Body of pancreas (tissue), 4 donors: ENCODE results near the gene PCDH15. TPM values are rescaled to one million over a fixed set of nuclear protein-coding genes. Genes with fewer than 3 reads are reported as not detected.

ENCODE experiments used
- ATAC-seq: fragments of 150-250 bp; one replicate; pipeline ENCODE4 v1.9.1; 2016
- DNase-seq, 4 donors: peaks; one replicate each; pipeline ENCODE4 v3.0.0-alpha.2; 2019
- H3K27ac ChIP-seq, 4 donors: fragments of 200-600 bp; sonication (generic); 1 replicate in 3 of 4; 2 replicates in 1 of 4; pipeline versions ENCODE4 v1.5.1 to v1.6.1; 2016 to 2019; ENCODE audit warnings: mild to moderate bottlenecking in 1 of 4, mixed read lengths in 1 of 4, moderate library complexity in 1 of 4
- H3K27me3 ChIP-seq, 2 donors: fragments of 200-600 bp; sonication (generic); one replicate each; pipeline ENCODE4 v1.6.0; 2016; ENCODE audit warnings: mild to moderate bottlenecking in 1 of 2
- H3K36me3 ChIP-seq, 2 donors: fragments of 200-600 bp; sonication (generic); replicated peaks in 1 of 2; 2 replicates each; pipeline ENCODE4 v1.5.1; 2016; ENCODE audit warnings: low read depth in 2 of 2; ENCODE audit not compliant: insufficient read depth in 1 of 2
- H3K4me1 ChIP-seq: fragments of 200-600 bp; sonication (generic); one replicate; pipeline ENCODE4 v1.6.0; 2016
- H3K4me3 ChIP-seq, 2 donors: fragments of 200-600 bp; sonication (generic); 1 replicate in 1 of 2; 2 replicates in 1 of 2; pipeline ENCODE4 v1.5.1; 2016 to 2019
- H3K9me3 ChIP-seq, 3 donors: fragments of 200-600 bp; sonication (generic); 1 replicate in 2 of 3; 2 replicates in 1 of 3; pipeline ENCODE4 v1.5.1; 2016
- POLR2A ChIP-seq, 3 donors: fragments of 450-650 bp; IDR thresholded peaks; one replicate each; pipeline ENCODE4 v1.6.1; 2016; ENCODE audit warnings: antibody characterized with exemption in 3 of 3, mild to moderate bottlenecking in 2 of 3
- WGBS, 2 donors: methylation state at CpG; one replicate each; pipeline ENCODE4 v1.1.5; 2017; 5-methylcytosine and 5-hydroxymethylcytosine counted together
- intact Hi-C: fragments of 100-400 bp; cut with DNase I; formaldehyde crosslinking; loops from one replicate; pipeline ENCODE4 v1.15.1; 2023
- total RNA-seq, 2 donors: library from RNA; depleted of rRNA; stranded (reverse); fragments of >200 nt; gene quantifications; one replicate each; pipeline ENCODE4 v1.1.0, GENCODE V29; 2016
- TF ChIP-seq, protein P1 (sequence below), 7 experiments: fragments of 450-650 bp in 4 of 7; fragments of 200-600 bp in 3 of 7; sonication (generic) in 3 of 7; IDR thresholded peaks; one replicate each; pipeline ENCODE4 v1.5.1; 2016 to 2019; ENCODE audit warnings: antibody characterized with exemption in 7 of 7

Gene PCDH15
- total RNA-seq, 2 donors from 2014 or later: not detected

DNA sequence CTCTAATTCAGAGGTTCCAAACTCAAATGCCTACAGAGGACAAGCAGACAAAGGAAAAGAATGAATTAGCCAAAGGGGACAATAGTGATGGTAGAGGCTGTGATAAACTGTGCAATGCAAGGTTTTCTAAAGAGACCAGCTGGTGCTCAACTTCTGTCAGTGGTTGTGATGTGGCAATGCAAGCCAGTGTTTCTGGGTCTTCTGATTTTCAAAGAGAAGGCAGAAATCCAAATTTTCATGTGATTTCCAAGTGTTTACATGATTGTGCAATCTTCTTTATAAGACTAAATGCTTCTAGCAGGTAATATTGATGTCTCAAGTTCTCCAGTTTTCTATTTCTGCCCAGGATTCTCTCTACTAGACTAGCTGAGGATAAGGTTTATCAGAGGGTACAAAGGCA, 135.9 kb downstream of the PCDH15 start:
- no peak overlapping the region for H3K4me3 ChIP-seq
- no peaks in the 10 kb centered on the region for H3K9me3 ChIP-seq
- TF ChIP-seq, protein P1, sequence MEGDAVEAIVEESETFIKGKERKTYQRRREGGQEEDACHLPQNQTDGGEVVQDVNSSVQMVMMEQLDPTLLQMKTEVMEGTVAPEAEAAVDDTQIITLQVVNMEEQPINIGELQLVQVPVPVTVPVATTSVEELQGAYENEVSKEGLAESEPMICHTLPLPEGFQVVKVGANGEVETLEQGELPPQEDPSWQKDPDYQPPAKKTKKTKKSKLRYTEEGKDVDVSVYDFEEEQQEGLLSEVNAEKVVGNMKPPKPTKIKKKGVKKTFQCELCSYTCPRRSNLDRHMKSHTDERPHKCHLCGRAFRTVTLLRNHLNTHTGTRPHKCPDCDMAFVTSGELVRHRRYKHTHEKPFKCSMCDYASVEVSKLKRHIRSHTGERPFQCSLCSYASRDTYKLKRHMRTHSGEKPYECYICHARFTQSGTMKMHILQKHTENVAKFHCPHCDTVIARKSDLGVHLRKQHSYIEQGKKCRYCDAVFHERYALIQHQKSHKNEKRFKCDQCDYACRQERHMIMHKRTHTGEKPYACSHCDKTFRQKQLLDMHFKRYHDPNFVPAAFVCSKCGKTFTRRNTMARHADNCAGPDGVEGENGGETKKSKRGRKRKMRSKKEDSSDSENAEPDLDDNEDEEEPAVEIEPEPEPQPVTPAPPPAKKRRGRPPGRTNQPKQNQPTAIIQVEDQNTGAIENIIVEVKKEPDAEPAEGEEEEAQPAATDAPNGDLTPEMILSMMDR (IDR thresholded peaks at IDR 0.05): no peak
- no peak for TF ChIP-seq POLR2A (IDR thresholded peaks at IDR 0.05)
- DNase-seq: no peak
- H3K27ac ChIP-seq: no peak overlapping the region
- ATAC-seq: no peak
- no peaks in the 10 kb centered on the region for H3K36me3 ChIP-seq
- no peaks in the 10 kb centered on the region for H3K27me3 ChIP-seq
- intact Hi-C loops: no loop called here
- H3K4me1 ChIP-seq: no peaks in the 10 kb centered on the region

DNA sequence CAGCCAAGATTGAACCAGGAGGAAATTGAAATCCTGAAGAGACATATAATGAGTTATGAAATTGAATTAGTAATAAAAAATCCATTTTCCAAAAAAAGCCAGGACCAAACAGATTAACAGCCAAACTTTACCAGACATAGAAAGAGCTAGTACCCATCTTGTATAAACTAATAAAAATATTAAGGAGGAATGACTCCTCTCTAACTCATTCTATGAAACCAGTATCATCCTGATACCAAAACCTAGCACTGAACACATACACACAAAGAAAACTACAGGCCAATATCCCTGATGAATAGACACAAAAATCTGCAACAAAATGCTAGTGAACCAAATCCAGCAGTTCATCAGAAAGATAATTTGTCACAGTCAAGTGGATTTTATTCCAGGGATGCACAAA, 140.6 kb downstream of the PCDH15 start:
- Histone ChIP-seq H3K36me3 (no peaks in the 10 kb centered on the region), H3K9me3 (no peaks in the 10 kb centered on the region), H3K4me3 (no peak overlapping the region), H3K27ac (no peak overlapping the region), H3K27me3 (no peaks in the 10 kb centered on the region), H3K4me1 (no peaks in the 10 kb centered on the region)
- no peak for ATAC-seq
- TF ChIP-seq, protein P1 (IDR thresholded peaks at IDR 0.05): no peak
- TF ChIP-seq POLR2A (IDR thresholded peaks at IDR 0.05): no peak
- no peak for DNase-seq
- intact Hi-C loops: no loop called here

DNA sequence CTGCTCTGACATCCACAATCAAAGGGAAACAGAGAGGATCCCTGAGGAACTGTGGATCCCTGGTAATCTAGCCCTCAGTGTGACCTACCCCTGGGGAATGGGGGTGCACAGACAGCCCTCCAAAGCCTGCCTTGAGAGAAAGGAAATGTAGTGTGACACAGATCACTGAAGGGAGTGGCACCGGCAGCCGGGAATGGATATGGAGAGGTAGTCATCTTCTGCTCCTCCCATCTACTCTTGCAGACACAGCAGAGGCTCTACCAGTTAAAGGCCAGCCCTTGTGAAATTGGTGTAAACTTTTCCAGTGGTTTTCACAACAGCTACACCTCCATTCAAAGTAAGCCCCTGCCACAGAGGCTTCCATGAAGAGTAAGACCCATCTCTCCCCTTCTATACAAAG, 144.4 kb downstream of the PCDH15 start:
- TF ChIP-seq, protein P1 (IDR thresholded peaks at IDR 0.05): no peak
- no peak for TF ChIP-seq POLR2A (IDR thresholded peaks at IDR 0.05)
- H3K4me1 ChIP-seq: no peaks in the 10 kb centered on the region
- ATAC-seq: no peak

DNA sequence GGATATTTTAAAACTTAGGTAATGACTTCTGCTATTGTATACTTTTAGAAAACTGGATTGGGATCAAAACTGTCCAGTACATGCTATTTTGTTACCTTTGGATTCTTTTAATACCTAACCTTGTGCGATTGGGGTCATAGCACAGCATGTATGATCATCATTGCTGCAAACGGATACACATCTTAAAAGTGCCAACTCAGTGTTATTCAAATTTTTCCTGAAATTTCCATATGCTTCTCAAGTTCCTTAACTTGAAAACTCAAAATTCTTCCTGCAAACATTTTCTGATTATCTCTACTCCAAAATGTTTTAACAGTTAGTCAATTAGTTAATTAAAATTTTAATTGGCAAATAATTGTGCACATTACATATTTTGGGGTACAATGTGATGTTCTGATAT, 147.5 kb downstream of the PCDH15 start:
- no peaks in the 10 kb centered on the region for H3K36me3 ChIP-seq
- ATAC-seq: no peak
- H3K27ac ChIP-seq: no peak overlapping the region
- no peaks in the 10 kb centered on the region for H3K27me3 ChIP-seq
- no peak for DNase-seq
- TF ChIP-seq, protein P1 (IDR thresholded peaks at IDR 0.05): no peak
- no peak for TF ChIP-seq POLR2A (IDR thresholded peaks at IDR 0.05)
- intact Hi-C loops: no loop called here
- no peaks in the 10 kb centered on the region for H3K4me1 ChIP-seq
- no peaks in the 10 kb centered on the region for H3K9me3 ChIP-seq
- H3K4me3 ChIP-seq: no peak overlapping the region
- WGBS, 2 donors: 67 to 81% methylated on average over 2 of the region's 2 CpGs

More for the DNA sequence above, 144.4 kb downstream of the PCDH15 start:
- DNase-seq: no peak
- no peak overlapping the region for H3K4me3 ChIP-seq
- 86 to 90% methylated on average over 2 of the region's 2 CpGs for WGBS, 2 donors
- no peaks in the 10 kb centered on the region for H3K27me3 ChIP-seq
- intact Hi-C loops: no loop called here
- no peaks in the 10 kb centered on the region for H3K9me3 ChIP-seq
- H3K36me3 ChIP-seq: no peaks in the 10 kb centered on the region
- H3K27ac ChIP-seq: no peak overlapping the region

DNA sequence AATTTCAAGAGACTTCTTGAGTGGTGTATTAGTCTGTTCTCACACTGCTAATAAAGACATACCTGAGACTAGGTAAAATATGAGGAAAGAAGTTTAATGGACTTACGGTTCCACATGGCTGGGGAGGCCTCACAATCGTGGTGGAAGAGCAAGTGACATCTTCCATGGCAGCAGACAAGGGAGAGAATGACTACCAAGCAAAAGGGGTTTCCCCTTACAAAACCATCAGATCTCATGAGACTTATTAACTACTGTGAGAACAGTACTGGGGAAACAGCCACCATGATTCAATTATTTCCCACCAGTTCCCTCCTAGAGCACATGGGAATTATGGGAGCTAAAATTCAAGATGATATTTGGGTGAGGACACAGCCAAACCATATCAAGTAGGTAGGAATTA, 150.5 kb downstream of the PCDH15 start:
- TF ChIP-seq POLR2A (IDR thresholded peaks at IDR 0.05): no peak
- TF ChIP-seq, protein P1 (IDR thresholded peaks at IDR 0.05): no peak
- Histone ChIP-seq H3K27me3 (no peaks in the 10 kb centered on the region), H3K36me3 (no peaks in the 10 kb centered on the region), H3K9me3 (no peaks in the 10 kb centered on the region), H3K4me3 (no peak overlapping the region), H3K4me1 (no peaks in the 10 kb centered on the region), H3K27ac (no peak overlapping the region)
- no peak for ATAC-seq
- DNase-seq: no peak
- 61 to 70% methylated on average over 2 of the region's 2 CpGs for WGBS, 2 donors
- intact Hi-C loops: no loop called here
